ENCODE data around the gene JAZF1.

DNA sequence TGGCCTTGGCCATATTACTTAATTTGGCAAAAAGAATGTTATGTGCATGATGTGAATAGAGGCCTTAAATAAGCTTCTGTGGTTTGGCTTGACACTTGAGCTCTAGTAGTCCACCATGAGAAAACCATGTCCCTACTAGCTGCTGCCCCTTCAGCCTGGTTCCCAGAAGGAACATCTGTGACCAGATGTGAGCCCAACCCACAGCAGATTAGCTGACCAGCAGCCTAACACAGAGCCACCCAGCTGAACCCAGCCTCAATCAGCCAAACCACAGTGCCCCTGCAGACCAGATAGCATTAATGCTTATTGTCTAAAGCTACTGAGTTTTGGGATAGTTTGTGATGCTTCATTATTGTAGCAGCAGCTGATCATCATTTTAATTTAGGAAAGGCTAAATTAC, 16.6 kb downstream of the JAZF1 start:
- no peak for TF ChIP-seq POLR2A (IDR thresholded peaks at IDR 0.05)
- TF ChIP-seq, protein P1, sequence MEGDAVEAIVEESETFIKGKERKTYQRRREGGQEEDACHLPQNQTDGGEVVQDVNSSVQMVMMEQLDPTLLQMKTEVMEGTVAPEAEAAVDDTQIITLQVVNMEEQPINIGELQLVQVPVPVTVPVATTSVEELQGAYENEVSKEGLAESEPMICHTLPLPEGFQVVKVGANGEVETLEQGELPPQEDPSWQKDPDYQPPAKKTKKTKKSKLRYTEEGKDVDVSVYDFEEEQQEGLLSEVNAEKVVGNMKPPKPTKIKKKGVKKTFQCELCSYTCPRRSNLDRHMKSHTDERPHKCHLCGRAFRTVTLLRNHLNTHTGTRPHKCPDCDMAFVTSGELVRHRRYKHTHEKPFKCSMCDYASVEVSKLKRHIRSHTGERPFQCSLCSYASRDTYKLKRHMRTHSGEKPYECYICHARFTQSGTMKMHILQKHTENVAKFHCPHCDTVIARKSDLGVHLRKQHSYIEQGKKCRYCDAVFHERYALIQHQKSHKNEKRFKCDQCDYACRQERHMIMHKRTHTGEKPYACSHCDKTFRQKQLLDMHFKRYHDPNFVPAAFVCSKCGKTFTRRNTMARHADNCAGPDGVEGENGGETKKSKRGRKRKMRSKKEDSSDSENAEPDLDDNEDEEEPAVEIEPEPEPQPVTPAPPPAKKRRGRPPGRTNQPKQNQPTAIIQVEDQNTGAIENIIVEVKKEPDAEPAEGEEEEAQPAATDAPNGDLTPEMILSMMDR (IDR thresholded peaks at IDR 0.05): no peak
- TF ChIP-seq POLR2AphosphoS5 (IDR thresholded peaks at IDR 0.05; ENCODE audit: insufficient read depth in 1 of 2, low read depth in 1 of 2): no peak
